GM12891 (cell line): ENCODE results near the gene OBP2A.

Experiments
- DNase-seq: peaks from one replicate; pipeline ENCODE4 v3.0.0; 2011; ENCODE audit warnings: low spot score; ENCODE audit not compliant: insufficient read length
- FAIRE-seq: peaks from 2 replicates; lab custom pipeline; 2011; peaks lifted over from hg19 to GRCh38; lab: Jason Lieb, UNC
- PAX5 ChIP-seq: IDR thresholded peaks from 2 replicates; pipeline ENCODE4 v1.6.1; 2011; ENCODE audit warnings: low read length, moderate library complexity, mild to moderate bottlenecking; ENCODE audit not compliant: insufficient read depth, severe bottlenecking
- POLR2A ChIP-seq: IDR thresholded peaks from 2 replicates; pipeline ENCODE4 v1.6.1; 2011; ENCODE audit warnings: low read depth, low read length, control low read depth
- POLR2AphosphoS5 ChIP-seq: IDR thresholded peaks from 2 replicates; pipeline ENCODE4 v1.6.1; 2011; ENCODE audit warnings: low read depth, low read length, control low read depth
- POU2F2 ChIP-seq: IDR thresholded peaks from 2 replicates; pipeline ENCODE4 v1.6.1; 2011; ENCODE audit warnings: low read depth, mild to moderate bottlenecking, control low read depth, low read length, moderate library complexity
- SPI1 ChIP-seq: IDR thresholded peaks from 2 replicates; pipeline ENCODE4 v1.6.1; 2011; ENCODE audit warnings: low read depth, low read length, control low read depth
- TAF1 ChIP-seq: IDR thresholded peaks from 2 replicates; pipeline ENCODE4 v1.6.1; 2011; ENCODE audit warnings: low read depth, low read length, control low read depth

Gene OBP2A

GRCh38 chr9:135579356-135579755 is 33.4 kb downstream of the OBP2A start:
- TF ChIP-seq PAX5: no peak
- TF ChIP-seq SPI1: no peak
- TF ChIP-seq POLR2A: no peak
- TF ChIP-seq POU2F2: no peak
- no peak for TF ChIP-seq POLR2AphosphoS5
- TF ChIP-seq TAF1: no peak
- FAIRE-seq (no peak), DNase-seq (no peak)

GRCh38 chr9:135579889-135580660 is 34.1 kb downstream of the OBP2A start:
- FAIRE-seq (no peak), DNase-seq (no peak)
- TF ChIP-seq POLR2A: no peak
- TF ChIP-seq SPI1: no peak
- TF ChIP-seq POU2F2: no peak
- TF ChIP-seq TAF1: no peak
- no peak for TF ChIP-seq POLR2AphosphoS5
- no peak for TF ChIP-seq PAX5

GRCh38 chr9:135580664-135581380 is 34.9 kb downstream of the OBP2A start:
- DNase-seq: no peak
- TF ChIP-seq TAF1 (no peak), PAX5 (no peak), SPI1 (no peak)
- no peak for FAIRE-seq

GRCh38 chr9:135581636-135582426 is 35.9 kb downstream of the OBP2A start:
- TF ChIP-seq POLR2A (no peak), POU2F2 (no peak), TAF1 (no peak), PAX5 (no peak), SPI1 (no peak), POLR2AphosphoS5 (no peak)
- DNase-seq: no peak
- FAIRE-seq: no peak

GRCh38 chr9:135582541-135582940 is 36.6 kb downstream of the OBP2A start:
- no peak for DNase-seq
- FAIRE-seq: no peak
- TF ChIP-seq POLR2A: no peak
- no peak for TF ChIP-seq POLR2AphosphoS5
- no peak for TF ChIP-seq PAX5
- TF ChIP-seq SPI1: no peak
- TF ChIP-seq TAF1: no peak
- TF ChIP-seq POU2F2: no peak

- FAIRE-seq (no peak), DNase-seq (no peak)
- no peak for TF ChIP-seq TAF1
- no peak for TF ChIP-seq POU2F2
- TF ChIP-seq PAX5: no peak
- no peak for TF ChIP-seq POLR2AphosphoS5
- no peak for TF ChIP-seq POLR2A
- TF ChIP-seq SPI1: no peak
Observed at GRCh38 chr9:135582966-135583687, 37.2 kb downstream of the OBP2A start.

GRCh38 chr9:135583688-135584011 is 37.7 kb downstream of the OBP2A start:
- no peak for TF ChIP-seq POLR2A
- no peak for TF ChIP-seq SPI1
- no peak for TF ChIP-seq POU2F2
- no peak for TF ChIP-seq PAX5
- TF ChIP-seq TAF1: no peak
- no peak for TF ChIP-seq POLR2AphosphoS5
- FAIRE-seq (no peak), DNase-seq (no peak)

- TF ChIP-seq POU2F2 (no peak), TAF1 (no peak), SPI1 (no peak), PAX5 (no peak), POLR2AphosphoS5 (no peak), POLR2A (no peak)
- DNase-seq (no peak), FAIRE-seq (no peak)
Observed at GRCh38 chr9:135584371-135584770, 38.4 kb downstream of the OBP2A start.

GRCh38 chr9:135584934-135585333 is 39.0 kb downstream of the OBP2A start:
- no peak for DNase-seq
- FAIRE-seq: no peak
- TF ChIP-seq TAF1 (no peak), POLR2AphosphoS5 (no peak), POU2F2 (no peak), POLR2A (no peak)
